HuH-7.5 (cell line): ENCODE measurements around the gene ETV4.
A peak's percentile ranks its signal among the peaks of the same experiment; 100 is the strongest.

Experiments used
- DNase-seq: peaks from one replicate; pipeline ENCODE4 v3.0.0; 2011; ENCODE audit warnings: low spot score

ETV4 gene

DNA sequence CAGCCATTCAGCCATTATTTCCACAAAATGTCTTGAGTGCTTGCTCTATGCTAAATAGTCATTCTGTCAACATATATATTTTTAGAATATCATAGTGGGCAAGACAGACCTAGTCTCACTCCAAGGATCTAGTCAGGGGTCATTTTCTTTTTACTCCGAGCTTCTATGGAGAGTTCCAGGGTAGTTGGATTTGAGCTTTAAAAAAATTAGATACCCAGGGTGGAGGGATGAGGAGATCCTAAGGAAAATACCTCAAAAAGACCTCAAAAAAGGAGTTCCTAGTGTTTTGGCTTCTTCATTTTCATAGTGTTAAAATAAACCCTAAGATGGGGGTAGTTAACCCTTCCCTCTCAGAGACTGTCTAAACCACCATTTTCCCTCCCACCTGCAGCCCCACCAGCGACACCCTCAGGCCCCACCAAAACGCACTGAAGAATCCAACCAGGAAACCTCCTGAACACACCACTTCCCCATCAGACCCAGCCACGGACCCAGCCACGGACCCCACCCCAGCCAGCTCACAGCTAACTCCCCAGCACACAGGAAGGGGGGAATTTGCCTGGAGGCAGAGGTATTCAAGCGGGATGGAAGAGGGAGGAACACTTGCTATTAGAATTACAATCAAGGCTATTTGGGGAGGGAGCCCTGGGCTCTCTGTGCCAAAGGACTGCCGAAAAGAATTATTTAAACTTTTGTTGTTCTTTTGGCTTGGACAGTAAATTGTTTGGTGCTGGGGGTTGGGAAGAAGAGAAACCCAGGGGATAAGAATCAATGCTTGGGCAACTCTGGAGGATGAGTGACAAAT, 2.2 kb downstream of the ETV4 start:
- DNase-seq = peak; percentile 39

DNA sequence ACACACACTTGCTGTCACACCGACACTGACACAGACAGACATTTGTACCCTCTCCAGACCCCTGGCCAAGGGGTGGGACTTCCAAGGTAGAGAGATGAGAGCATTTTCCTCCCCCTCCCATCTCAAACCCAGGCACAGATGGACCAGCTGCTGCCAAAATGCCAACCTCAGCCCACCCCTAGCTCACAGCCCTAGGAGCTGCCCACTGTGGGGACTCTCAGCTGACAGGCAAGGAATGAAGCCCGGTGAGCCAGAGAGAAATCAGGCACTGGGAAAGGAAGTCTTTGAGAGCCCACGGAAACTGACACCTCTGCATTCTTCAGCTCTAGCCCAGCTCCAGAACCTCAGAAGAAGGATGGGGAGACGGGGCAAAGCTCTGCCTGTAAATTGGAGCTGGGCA, 2.8 kb downstream of the ETV4 start:
- no peak for DNase-seq

DNA sequence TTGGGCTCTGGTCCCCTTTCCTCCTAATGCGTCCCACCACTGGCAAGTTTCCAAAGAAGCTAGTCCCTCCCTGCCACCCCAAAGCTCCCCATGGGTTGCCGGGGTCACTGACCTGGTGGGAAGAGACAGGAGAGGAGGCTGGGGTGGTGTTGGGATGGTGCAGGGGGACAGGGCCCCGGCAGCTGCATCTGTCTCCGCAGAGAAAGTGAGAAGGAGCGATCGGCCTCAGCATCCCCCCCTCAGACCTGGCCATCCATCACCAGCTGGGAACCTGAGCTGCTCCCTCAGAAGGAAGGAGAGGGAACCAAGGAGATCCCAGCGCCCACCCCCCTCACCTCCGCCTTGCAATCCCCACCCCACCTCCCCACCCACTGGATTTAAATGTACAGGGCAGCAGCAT, 3.3 kb downstream of the ETV4 start:
- DNase-seq = no peak

DNA sequence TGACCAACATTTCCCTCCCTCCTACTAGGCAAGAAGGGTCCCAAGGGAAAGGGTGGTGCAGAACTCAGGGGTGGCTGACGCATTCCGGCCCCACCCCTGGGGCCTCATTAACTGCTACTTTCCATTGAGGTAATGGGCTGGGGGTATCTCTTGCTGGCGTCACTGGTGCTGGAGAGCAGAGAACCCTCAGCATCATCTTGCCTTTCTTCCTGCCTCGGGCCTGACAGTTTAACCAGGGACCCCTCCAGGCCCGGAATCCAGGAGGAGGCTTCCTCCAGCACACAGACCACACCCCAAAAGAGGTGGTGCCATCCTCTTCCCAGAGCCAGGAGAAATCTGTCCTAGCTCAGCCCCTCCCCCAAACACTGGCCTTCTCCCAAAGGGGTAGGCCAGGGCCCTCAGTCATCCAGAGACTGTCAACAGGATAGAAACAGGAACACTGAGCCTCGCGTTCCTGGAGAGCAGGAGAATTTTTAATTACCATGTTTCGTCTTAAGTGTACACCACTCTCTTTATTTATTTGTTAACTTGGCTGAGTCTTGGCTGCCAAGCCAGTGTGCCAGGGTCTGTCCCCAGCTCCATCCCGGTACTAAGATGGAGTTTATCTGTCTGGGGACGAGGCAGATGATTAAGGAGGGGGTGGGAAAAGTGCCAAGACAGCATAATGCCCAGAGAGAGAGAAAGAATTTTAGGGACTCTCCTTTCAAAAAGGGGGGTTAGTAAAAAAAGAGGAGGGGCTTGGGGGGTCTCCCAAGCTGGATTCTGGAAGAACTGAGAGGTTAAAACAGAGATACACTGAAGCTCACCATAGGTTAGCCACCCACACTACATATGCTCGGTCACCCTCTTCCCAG, 5.1 kb downstream of the ETV4 start:
- no peak for DNase-seq

DNA sequence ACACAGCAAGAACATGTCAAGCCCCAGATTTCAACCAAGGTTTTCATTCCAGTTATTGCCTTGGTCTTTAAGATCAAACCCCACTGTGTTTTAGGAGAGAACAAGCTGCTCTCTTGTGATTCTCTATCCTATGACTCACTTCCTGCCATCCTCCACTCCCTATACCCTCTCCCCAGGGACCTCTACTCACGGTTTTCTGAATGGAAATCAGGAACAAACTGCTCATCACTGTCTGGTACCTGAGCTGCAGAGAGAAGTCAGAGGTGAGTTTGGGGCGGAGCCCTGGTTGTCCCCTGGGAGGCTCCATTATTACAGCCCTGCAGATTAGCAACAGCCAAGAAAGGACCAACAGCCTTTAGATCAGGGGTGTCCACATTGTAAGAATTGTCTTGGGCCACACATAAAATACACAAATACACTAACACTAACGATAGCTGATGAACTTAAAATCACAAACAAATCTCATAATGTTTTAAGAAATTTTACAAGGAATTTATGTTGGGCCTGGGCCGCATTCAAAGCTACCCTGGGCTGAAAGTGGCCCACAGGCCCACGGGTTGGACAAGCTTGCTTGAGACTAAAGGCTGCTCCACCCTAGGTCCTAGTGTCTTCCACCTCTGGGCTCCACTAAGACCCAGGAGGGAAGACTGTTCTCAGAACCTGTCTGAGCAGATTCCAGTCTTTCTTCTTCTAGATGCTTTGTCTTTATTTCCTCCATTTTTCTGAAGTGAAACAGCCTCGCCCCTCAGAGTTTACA, 9.7 kb downstream of the ETV4 start:
- DNase-seq = no peak

DNA sequence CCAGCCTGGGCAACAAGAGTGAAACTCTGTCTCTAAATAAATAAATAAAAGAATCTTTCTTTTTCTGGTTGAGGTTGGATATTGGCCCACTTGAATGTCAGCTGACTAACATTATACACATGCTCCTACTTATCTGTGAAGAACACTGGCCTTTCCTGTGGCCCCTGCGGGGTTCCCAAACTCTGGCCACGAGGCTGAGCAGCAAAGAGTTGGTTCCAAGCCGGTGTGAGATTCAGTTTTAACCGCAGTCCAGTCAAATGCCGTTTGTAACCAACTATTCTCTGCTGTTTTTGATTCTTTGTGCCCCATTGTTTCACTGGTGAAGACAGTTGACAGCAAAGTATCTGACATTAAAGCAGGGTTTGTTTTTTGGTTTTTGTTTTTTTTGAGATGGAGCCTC, 11.2 kb downstream of the ETV4 start:
- DNase-seq = no peak

DNA sequence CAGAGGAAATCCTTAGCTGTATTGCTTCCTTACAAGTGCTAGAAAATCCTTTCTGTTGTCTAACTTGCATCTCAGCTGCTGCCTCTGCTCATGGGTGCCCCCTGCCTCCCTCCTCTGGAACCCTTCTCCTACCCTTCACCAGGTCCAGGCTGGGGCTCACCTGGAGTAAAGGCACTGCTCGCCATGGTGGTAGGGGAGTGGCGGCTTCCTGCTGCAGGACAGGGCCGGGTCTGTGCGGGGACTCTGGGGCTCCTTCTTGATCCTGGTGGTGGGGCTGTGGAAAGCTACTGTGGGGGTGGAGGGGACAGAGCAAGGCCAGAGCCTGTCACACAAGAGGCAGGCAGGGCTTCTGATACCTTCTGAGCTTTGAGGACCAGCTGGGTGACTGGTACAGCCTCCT, 12.4 kb downstream of the ETV4 start:
- DNase-seq = no peak

DNA sequence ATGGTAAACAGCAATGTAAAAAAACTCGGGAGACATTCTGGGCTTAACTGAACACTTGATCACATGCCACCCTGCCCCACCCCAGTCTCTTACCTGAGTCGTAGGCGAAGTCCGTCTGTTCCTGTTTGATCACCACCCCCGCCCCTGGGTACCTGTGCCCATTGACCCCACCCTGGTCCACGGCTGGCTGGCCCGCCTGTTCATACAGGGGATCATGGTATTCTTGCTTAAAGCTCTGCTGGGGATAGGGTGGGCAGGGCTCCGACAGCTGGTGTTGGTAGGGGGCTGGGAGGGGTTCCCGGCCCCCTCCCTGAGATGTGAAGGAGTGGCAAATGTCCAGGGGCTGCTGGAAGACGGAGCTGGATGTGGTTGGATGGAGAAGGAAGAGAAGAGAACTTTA, 13.6 kb downstream of the ETV4 start:
- DNase-seq = no peak

DNA sequence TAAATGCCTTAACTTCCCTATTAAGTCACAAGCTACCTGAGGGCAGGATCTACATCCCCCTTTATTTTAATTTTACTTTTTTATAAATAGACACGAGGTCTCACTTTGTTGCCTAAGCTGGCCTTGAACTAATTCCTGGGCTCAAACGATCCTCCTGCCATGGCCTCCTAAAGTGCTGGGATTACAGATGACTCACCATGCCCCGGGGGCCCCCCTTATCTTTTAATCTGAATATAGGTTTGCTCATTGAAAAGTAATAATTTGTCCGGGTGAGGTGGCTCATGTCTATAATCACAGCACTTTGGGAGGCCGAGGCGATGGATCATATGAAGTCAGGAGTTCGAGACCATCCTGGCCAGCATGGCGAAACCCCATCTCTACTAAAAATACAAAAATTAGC, 14.2 kb downstream of the ETV4 start:
- no peak for DNase-seq

DNA sequence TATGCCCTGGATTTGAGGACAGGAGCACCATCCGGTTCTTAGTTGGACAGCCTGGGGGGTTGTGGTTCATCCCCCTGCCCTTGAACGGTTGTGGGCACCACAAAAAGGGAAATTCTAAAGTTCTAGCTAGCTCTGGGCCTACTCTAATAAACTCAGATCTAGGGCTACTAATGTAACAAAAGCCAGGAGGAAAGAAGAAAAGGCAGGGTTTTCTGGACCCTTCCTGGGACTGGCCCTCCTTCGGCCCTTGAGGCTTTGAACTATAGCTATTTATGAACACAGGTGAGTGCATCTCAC, 15.1 kb downstream of the ETV4 start:
- DNase-seq = no peak

DNA sequence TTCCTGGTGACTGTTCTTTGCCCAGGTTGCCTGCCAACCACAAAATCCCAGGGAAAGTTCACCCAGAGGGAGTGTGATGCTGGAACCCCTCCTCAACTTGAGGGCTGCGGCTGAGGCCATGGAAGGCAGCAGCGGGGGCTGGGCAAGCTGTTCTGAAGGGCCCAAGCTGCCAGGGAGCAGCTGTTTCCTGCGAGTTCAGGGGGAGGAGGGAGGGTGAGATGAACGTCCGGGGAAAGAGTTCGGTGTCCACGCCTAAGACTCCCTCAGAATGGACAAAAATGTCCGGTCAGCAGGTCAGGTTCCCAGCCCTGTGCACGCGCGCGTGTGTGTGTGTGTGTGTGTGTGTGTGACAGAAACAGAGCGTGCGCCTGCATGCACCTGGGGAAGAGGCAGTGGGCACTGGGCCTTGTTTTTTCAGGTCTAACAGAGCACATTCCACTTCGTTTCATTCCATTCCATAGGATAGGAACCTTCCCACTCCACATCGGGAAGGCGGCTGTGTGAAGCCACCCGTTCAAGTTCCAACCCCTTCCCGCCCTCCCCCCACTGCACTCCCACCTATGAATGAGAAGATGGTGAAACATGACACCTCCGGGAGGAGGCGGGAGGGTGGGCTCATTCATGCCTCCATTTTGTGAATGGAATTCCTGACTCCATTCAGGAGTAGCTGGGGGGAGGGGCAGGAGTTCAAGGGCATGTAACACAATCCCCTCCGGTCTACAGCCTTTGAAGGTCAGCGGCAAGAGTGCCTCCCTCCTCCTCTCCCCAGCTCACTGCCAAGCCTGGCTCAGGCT, 15.7 kb downstream of the ETV4 start:
- peak; percentile 55 for DNase-seq

DNA sequence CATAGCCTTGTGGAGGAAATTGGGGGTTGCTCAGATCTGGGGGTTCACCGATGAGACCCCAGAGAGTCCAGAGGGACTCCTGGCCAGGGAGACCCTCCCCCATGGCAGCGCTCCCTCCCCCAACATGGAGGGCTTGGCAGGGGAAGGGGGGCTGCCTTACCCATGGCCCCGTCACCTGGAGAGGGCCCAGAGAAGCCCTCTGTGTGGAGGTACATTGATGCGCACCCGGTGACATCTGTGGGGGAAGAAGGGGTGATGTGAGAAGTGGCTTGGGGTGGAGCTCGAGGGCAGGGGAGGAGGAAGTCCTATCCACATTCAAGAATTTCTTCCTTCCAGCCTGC, 16.2 kb downstream of the ETV4 start:
- no peak for DNase-seq

DNA sequence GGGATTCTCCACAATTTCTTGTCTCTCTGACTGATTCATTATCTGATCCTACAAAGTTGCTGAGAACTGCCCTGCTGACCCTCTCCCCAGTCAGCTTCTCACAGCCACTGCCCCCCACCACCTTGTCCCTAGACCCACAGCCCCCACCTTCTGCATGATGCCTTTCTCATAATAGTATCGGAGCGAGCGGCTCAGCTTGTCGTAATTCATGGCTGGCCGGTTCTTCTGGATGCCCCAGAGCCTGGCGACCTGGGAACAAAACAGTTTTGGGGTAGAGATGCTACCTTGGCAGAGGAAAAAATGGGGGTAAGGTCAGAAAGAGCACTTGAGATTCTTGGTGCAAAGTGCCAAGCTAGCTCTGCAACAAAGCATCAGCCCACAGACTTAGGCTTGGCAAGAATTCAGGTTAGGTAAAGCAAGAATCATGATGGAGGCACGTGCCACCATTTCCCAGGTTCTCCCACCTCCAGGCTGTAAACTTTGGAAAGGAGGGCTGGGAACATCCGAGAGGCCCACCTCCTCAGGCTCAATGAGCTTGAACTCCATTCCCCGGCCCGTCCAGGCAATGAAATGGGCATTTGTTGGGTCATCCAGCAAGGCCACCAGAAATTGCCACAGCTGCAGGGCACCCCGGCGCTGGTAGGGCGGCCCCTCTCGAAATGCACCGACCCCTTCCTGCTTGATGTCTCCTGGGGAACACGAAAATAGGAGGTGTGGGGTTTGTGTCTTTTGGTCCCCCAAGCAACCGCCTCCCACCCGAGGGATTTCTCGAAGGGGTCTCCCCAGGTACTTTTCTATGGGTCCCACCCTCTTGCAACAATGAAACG, 16.9 kb downstream of the ETV4 start:
- no peak for DNase-seq

DNA sequence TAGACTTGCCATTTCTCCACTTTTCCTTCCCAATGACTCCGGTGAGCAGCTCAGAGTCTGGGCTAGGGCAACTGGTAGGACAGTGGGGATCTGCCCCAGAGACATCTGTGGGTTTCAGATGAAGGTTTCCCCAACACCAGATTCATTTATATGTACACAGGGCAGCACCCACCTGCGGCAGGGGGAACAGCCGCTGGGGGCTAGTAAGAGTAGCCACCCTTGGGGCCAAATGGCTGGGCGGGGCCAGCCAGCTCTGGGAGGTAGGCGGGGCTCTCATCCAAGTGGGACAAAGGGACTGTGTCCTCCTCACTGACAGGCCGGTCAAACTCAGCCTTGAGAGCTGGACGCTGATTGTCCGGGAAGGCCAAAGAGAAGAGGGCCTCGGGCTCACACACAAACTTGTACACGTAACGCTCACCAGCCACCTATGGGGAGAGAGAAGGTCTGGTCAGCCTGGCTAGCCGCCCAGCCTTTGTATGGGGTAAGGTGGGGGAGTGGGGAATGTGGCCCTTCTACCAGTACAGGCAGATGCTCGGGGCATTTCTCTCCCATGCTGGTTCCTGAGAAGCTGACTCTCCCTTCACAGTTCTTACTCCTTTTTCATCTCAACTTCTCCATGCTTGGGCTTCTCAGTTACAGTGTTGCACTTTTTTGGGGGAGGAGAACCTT, 17.7 kb downstream of the ETV4 start:
- DNase-seq = no peak

DNA sequence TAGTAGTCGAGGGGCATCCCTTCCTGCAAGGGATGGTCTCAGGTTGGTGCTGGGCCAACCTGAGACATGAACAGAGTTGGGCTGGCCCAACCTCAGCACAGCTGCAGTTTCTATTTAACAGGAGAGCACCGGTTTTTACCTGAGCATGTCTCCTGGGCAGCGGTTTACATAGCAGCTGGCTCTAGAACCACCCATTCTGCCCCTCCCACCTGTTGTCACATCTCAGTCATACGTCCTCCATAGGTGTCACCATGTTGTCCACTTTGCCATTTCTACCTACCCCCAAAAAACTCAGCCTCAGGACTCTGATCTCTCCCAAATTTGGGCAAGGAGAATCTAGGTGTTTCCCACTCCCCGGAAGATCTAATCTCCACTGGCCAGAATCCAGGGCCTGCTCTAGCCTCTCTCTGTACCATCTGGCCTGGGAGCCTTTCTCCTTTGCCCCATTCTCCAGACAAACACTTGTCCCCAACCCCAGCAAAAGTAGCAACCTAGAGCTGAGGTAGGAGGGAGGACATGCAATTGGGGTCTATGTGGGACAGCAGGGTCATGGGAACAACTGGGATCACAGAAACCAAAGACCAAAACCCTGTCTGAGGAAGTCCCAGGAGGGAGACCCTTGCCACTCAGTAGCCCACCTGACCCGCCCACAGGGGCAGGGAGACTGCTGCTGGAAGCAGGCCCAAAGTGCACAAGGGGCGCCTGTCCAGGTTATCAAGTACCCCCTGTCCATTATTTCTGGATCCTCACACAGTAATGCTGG, 19.1 kb downstream of the ETV4 start:
- no peak for DNase-seq

DNA sequence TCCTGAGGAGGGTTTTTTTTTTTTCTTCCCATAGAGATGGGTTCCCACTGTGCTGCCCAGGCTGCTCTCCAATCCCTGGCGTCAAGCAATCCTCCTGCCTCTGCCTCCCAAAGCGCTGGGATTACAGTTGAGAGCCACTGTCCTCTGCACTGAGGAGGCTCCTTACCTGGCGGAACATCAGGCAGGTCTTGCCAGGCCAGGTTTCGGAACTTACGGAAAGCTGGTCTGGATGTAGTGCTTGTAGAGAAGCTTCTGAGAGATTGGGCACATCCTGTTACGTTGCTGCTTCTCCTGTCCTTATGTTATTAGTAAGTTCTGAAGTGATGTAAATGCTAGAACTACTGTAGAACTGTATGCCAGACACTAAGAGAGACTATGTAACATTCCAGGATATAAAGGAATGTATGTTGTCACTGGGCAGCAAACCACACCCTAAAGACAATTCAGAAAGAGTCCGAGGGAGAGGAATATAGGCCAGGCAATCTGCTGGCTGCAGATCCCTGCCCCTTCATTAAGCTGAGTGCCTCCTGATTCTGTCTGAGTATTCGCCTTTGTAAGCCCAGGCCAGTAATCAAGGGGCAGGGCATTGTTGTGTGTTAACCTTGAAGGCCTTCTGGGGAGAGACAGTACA, 21.1 kb downstream of the ETV4 start:
- DNase-seq = no peak

DNA sequence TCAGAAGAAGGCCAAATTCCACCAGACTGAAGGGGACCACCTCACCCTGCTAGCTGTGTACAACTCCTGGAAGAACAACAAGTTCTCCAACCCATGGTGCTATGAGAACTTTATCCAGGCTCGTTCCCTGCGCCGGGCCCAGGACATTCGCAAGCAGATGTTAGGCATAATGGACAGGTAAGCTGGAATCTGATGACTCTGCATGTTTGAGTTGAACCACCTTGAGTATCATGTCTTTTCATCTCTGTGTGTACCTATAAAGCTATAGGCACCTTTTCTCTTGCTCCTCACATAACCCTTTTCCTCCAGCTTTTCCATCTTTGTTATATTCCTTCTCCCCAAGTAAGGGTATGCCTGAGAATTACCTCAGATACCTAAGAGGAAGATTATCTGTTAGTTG, 24.8 kb downstream of the ETV4 start:
- no peak for DNase-seq

DNA sequence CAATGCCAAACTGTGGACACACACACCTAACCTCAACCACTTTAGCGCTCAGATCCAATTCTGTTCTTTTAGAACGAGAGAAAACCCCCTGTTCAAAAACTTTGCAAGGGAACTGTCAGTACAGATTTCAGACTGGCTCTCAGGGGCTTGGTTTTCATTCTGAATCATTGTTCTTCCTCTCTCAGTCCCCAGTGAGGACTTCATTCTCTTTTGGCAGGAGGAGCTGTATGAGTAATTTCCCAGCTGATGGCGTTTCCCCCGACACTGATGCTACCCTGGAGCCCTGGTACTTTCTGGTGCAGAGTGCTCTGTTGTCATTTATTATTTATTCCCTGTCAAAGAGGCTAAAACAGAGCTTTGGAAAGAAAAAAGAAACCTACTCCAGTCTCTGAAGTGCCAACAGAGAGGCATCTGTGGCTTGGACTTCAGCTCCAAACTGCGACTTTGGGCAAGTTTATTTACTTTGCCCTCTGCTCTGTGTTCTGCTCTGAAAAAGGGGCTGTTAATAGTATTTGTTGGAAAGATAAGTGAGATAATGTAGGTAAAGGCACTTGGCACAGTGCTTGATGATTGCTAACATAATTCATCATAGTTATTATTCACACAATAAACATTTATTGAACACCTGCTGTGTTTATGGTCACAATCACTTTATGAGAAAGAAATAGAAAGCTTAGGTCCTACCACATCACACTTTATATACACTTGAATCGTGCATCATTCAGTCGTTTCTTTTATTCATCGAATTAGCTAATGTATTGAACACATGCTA, 28.3 kb downstream of the ETV4 start:
- no peak for DNase-seq

DNA sequence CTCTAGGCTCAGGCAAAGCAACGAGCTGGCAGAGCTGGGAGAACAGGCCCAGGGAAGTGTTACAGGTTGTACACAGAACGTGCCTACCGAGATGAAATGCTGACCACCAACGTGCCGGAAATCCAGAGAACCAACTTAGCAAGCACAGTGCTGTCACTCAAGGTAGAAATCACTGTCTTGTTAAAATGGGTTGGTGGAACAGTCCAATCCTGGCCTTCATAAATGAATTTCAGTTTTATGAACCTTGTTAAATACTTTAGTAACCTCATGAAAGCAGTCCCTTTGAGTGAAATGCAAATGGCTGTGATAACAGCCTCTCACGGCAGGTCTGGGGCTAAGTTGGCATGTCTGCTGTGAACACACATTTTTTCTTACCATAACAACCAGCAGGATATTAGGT, 29.0 kb downstream of the ETV4 start:
- no peak for DNase-seq
